ENCODE results near the gene CCL19. TPM values are rescaled to one million over a fixed set of nuclear protein-coding genes. Genes with fewer than 3 reads are reported as not detected.

Gene CCL19
- total and polyA plus RNA-seq, 2 of the 8 experiments (the other 6 are each of a cell fraction or from before 2014, with no cell fraction given) = not detected

DNA sequence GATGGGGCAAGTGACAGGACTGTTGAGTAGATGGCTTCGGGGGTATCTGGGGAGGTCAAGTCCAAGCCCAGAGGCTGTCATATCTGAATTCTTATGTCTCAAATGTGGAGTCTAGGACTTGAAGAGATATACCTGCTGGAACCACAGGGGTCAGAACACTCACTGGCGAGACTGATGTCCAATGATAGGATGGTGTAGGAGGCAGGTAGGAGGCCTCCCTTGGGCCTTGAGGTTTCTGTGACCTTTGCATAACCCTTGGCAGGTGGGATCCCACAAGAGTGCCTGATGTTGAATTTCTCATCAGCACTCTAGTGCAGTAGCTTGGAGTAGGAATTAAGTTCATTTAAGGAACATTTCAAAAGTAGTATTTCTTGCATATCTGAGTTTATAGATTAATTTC lies 16.1 kb upstream of the CCL19 start:
- no peak overlapping the region for H3K4me2 ChIP-seq (ENCODE audit: insufficient read depth in 1 of 2, low read depth in 2 of 2, low read length in 2 of 2)
- no peaks in the 10 kb centered on the region for H3K79me2 ChIP-seq (ENCODE audit: control insufficient read depth in 1 of 2, insufficient read depth in 2 of 2, low read length in 2 of 2)
- no peak overlapping the region for H3K9ac ChIP-seq (replicated peaks in 1 of 4; ENCODE audit: extremely low read depth in 1 of 4, low read depth in 3 of 4, low read length in 3 of 4)
- no peak overlapping the region for H4K91ac ChIP-seq (replicated peaks; ENCODE audit: insufficient read length, low read length)
- no peak overlapping the region for H2BK5ac ChIP-seq (ENCODE audit: low read depth, low read length)
- TF ChIP-seq EP300 (IDR thresholded peaks at IDR 0.05; ENCODE audit: borderline replicate concordance in 1 of 2, low read depth in 2 of 2, low read length in 2 of 2) = no peak
- no peak for TF ChIP-seq TCF12 (IDR thresholded peaks at IDR 0.05; ENCODE audit: low read depth, low read length)
- no peak for TF ChIP-seq SRF (IDR thresholded peaks at IDR 0.05; ENCODE audit: low read depth, low read length)
- no peak for TF ChIP-seq POU5F1 (IDR thresholded peaks at IDR 0.05; ENCODE audit: low read depth, low read length)
- TF ChIP-seq TAF7 (optimal IDR thresholded peaks at IDR 0.05; ENCODE audit: borderline replicate concordance, low read depth, low read length) = no peak
- no peak for TF ChIP-seq CHD1 (IDR thresholded peaks at IDR 0.05; ENCODE audit: low read depth, low read length)
- no peak for TF ChIP-seq CTBP2 (IDR thresholded peaks at IDR 0.05; ENCODE audit: borderline replicate concordance, insufficient read depth, insufficient read length, low read length)
- no peak for TF ChIP-seq EZH2 (IDR thresholded peaks at IDR 0.05; ENCODE audit: low read depth, low read length, severe bottlenecking)
- H3K4ac ChIP-seq (replicated peaks; ENCODE audit: insufficient read length, low read depth, low read length) = no peak overlapping the region
- H4K20me1 ChIP-seq (replicated peaks in 1 of 2; ENCODE audit: control insufficient read depth in 1 of 2, insufficient read depth in 2 of 2, low read length in 2 of 2) = no peaks in the 10 kb centered on the region
- no peak overlapping the region for H3K4me3 ChIP-seq (ENCODE audit: extremely low read depth in 1 of 4, insufficient read depth in 2 of 4, low read depth in 3 of 4, low read length in 4 of 4)
- no peak overlapping the region for H3K27ac ChIP-seq (ENCODE audit: low read depth, low read length)
- H2BK12ac ChIP-seq (ENCODE audit: low read depth, low read length) = no peak overlapping the region
- H2AK5ac ChIP-seq (ENCODE audit: low read depth, low read length) = no peak overlapping the region
- WGBS, 2 experiments (ENCODE audit: extremely low coverage in 1 of 2, insufficient coverage in 1 of 2, insufficient read length in 1 of 2, insufficient replicate concordance in 2 of 2, low coverage in 1 of 2, low lambda C conversion rate in 2 of 2, missing lambda C conversion rate in 1 of 2) = 82% methylated on average over 2 of the region's 2 CpGs; no CpG with 5 or more reads in 1 of the 2 experiments
- no peak overlapping the region for H3K56ac ChIP-seq (replicated peaks; ENCODE audit: insufficient read length, low read depth, low read length)
- CTCF ChIA-PET (ENCODE audit: partially characterized antibody) = interaction anchor here (1.1 kb wide), 1 partner anchor 32 kb away, joined by 3 read pairs; no protein-coding TSS in a partner anchor
- no peak overlapping the region for H3K23ac ChIP-seq (ENCODE audit: insufficient read length)
- DNase-seq (ENCODE audit: low read depth in 1 of 2, low spot score in 2 of 2) (no peak), FAIRE-seq (no peak)
- no peak overlapping the region for H3K18ac ChIP-seq (ENCODE audit: extremely low read depth, low read length)
- no peaks in the 10 kb centered on the region for H3K36me3 ChIP-seq (ENCODE audit: control insufficient read depth in 2 of 4, insufficient read depth in 4 of 4, low read length in 3 of 4)
- H2BK15ac ChIP-seq (ENCODE audit: low read length) = no peak overlapping the region
- H3K23me2 ChIP-seq (ENCODE audit: low read depth, low read length) = no peaks in the 10 kb centered on the region
- H3K27me3 ChIP-seq (replicated peaks in 1 of 4; ENCODE audit: control insufficient read depth in 3 of 4, extremely low read depth in 1 of 4, insufficient read depth in 3 of 4, low read length in 3 of 4) = no peaks in the 10 kb centered on the region; a peak in 1 of 7 replicates
- no peak overlapping the region for H2BK20ac ChIP-seq (ENCODE audit: low read length)
- H2BK120ac ChIP-seq (replicated peaks; ENCODE audit: low read depth, low read length) = no peak overlapping the region
- no peaks in the 10 kb centered on the region for H3K4me1 ChIP-seq (replicated peaks in 1 of 4; ENCODE audit: control insufficient read depth in 3 of 4, insufficient read depth in 4 of 4, low read length in 3 of 4)
- no peak overlapping the region for H3K14ac ChIP-seq (ENCODE audit: insufficient read length)
- H4K8ac ChIP-seq (ENCODE audit: extremely low read depth, insufficient read depth, low read length) = no peak overlapping the region
- no peak overlapping the region for H4K5ac ChIP-seq (ENCODE audit: insufficient read length, low read depth, low read length)
- POLR2A ChIA-PET (ENCODE audit: partially characterized antibody) = no interaction called here
- H2AFZ ChIP-seq (ENCODE audit: low read length) = no peak overlapping the region
- H3K9me3 ChIP-seq (ENCODE audit: insufficient read depth in 2 of 2, low read depth in 1 of 2, low read length in 1 of 2) = no peaks in the 10 kb centered on the region
- no peaks in the 10 kb centered on the region for H3K79me1 ChIP-seq (ENCODE audit: low read depth, low read length)
